H1 (cell line): ENCODE data around the gene ZNF771. TPM values are rescaled to one million over a fixed set of nuclear protein-coding genes. Genes with fewer than 3 reads are reported as not detected.

Source experiments
- ATF2 ChIP-seq: IDR thresholded peaks from 2 replicates; pipeline ENCODE4 v1.6.1; 2012; ENCODE audit warnings: low read length, inconsistent platforms
- CBX5 ChIP-seq: fragments of 300-800, 300-1000 bp; sonication (generic); IDR thresholded peaks from 2 replicates; pipeline ENCODE4 v1.7.1; 2016; ENCODE audit warnings: antibody characterized with exemption, low read length, low read depth
- CHD1 ChIP-seq: IDR thresholded peaks from 2 replicates; pipeline ENCODE4 v1.6.1; 2012; ENCODE audit warnings: low read depth, low read length, improper control_type of control experiment
- EGR1 ChIP-seq: IDR thresholded peaks from 2 replicates; pipeline ENCODE4 v1.6.1; 2011; ENCODE audit warnings: low read depth, low read length, borderline replicate concordance
- EZH2 ChIP-seq: fragments of 200-600 bp; sonication (generic); IDR thresholded peaks from 2 replicates; pipeline ENCODE4 v1.7.1; 2012; ENCODE audit warnings: low read depth, mild to moderate bottlenecking, moderate library complexity, low read length, inconsistent platforms; ENCODE audit not compliant: severe bottlenecking
- GTF2F1 ChIP-seq: IDR thresholded peaks from 2 replicates; pipeline ENCODE4 v1.6.1; 2012; ENCODE audit warnings: low read depth, low read length, improper control_type of control experiment, borderline replicate concordance
- HDAC2 ChIP-seq, 2 experiments: fragments of 300-600 bp in 1 of 2; sonication (generic) in 1 of 2; IDR thresholded peaks; 2 replicates each; pipeline ENCODE4 v1.6.1; 2011 to 2012; ENCODE audit warnings: low read depth in 2 of 2, low read length in 2 of 2, mild to moderate bottlenecking in 2 of 2, moderate library complexity in 2 of 2, borderline replicate concordance in 1 of 2, inconsistent platforms in 1 of 2
- KDM4A ChIP-seq: IDR thresholded peaks from one replicate; pipeline ENCODE4 v1.7.1; 2012; ENCODE audit warnings: low read depth, mild to moderate bottlenecking, moderate library complexity, low read length, inconsistent platforms; ENCODE audit not compliant: severe bottlenecking
- MAX ChIP-seq: IDR thresholded peaks from 2 replicates; pipeline ENCODE4 v1.6.1; 2012; ENCODE audit warnings: inconsistent platforms
- NRF1 ChIP-seq: IDR thresholded peaks from 2 replicates; pipeline ENCODE4 v1.6.1; 2011; ENCODE audit warnings: mild to moderate bottlenecking, low read depth, low read length, improper control_type of control experiment
- PHF8 ChIP-seq: fragments of 200-600 bp; sonication (generic); conservative IDR thresholded peaks from 2 replicates; pipeline ENCODE4 v1.7.1; 2012; ENCODE audit warnings: low read depth, mild to moderate bottlenecking, inconsistent platforms, low read length, moderate library complexity
- POLR2AphosphoS5 ChIP-seq: IDR thresholded peaks from 2 replicates; pipeline ENCODE4 v1.6.1; 2011; ENCODE audit warnings: low read depth, low read length
- RAD21 ChIP-seq, 2 experiments: IDR thresholded peaks in 1 of 2; conservative IDR thresholded peaks in 1 of 2; 2 replicates each; pipeline ENCODE4 v1.6.1; 2011; ENCODE audit warnings: low read depth in 2 of 2, low read length in 2 of 2, improper control_type of control experiment in 1 of 2, inconsistent platforms in 1 of 2, mild to moderate bottlenecking in 1 of 2, moderate library complexity in 1 of 2
- RBBP5 ChIP-seq: IDR thresholded peaks from 2 replicates; pipeline ENCODE4 v1.7.1; 2012; ENCODE audit warnings: low read depth, mild to moderate bottlenecking, inconsistent platforms, low read length, moderate library complexity, borderline replicate concordance
- SIN3A ChIP-seq, 2 experiments: IDR thresholded peaks in 1 of 2; conservative IDR thresholded peaks in 1 of 2; 2 replicates each; pipeline ENCODE4 v1.6.1; 2011 to 2012; ENCODE audit warnings: low read length in 2 of 2, improper control_type of control experiment in 1 of 2, low read depth in 1 of 2, mild to moderate bottlenecking in 1 of 2
- TBP ChIP-seq: IDR thresholded peaks from 2 replicates; pipeline ENCODE4 v1.6.1; 2011; ENCODE audit warnings: low read depth, low read length, improper control_type of control experiment
- TCF12 ChIP-seq: IDR thresholded peaks from 2 replicates; pipeline ENCODE4 v1.6.1; 2011; ENCODE audit warnings: low read depth, mild to moderate bottlenecking, low read length
- polyA plus RNA-seq, 7 experiments: library from polyadenylated mRNA; depleted of rRNA in 3 of 7; stranded (reverse) in 5 of 7; unstranded in 2 of 7; fragments of >200 nt in 5 of 7; fragments of 200-250 nt in 2 of 7; gene quantifications; 1 replicate in 5 of 7; 2 replicates in 1 of 7; 4 replicates in 1 of 7; pipeline versions ENCODE4 v1.2.1 to v1.2.3, GENCODE V29; 2011 to 2013; ENCODE audit warnings: missing spikeins in 2 of 7, mixed read lengths in 2 of 7
- total RNA-seq: library from RNA; stranded (reverse); fragmentation: NEBNext Ultra II Directional; extraction: Animal tissue kit (Norgen Biotek cat#: 25700); gene quantifications from 2 replicates; pipeline ENCODE4 v1.2.1, GENCODE V29; 2021

Gene ZNF771
- total and polyA plus RNA-seq, 2 of the 8 experiments (the other 6 are each of a cell fraction or from before 2014, with no cell fraction given): 10.6 to 15.7 TPM

GRCh38 chr16:30395155-30395991, 12.0 kb upstream of the ZNF771 start, which contains the start of gene ZNF48 (continued):
- peak; percentile 52; the same call in 1 of the 2 replicates for TF ChIP-seq RBBP5
- TF ChIP-seq MAX: peak; percentile 84
- TF ChIP-seq RAD21 (IDR thresholded peaks at IDR 0.05 in 1 of 2, conservative IDR thresholded peaks at IDR 0.05 in 1 of 2; ENCODE audit: low read depth in 2 of 2, low read length in 2 of 2): peak; percentile 10 to 45; a peak in 2 of 4 replicates
- no peak; the same call in none of the 2 replicates for TF ChIP-seq POLR2AphosphoS5
- peak; percentile 77 to 84; a peak in 3 of 4 replicates for TF ChIP-seq SIN3A (conservative IDR thresholded peaks at IDR 0.05 in 1 of 2, IDR thresholded peaks at IDR 0.05 in 1 of 2; ENCODE audit: low read depth in 1 of 2, low read length in 2 of 2)
- TF ChIP-seq CBX5: no peak
- TF ChIP-seq HDAC2 (IDR thresholded peaks at IDR 0.05; ENCODE audit: borderline replicate concordance in 1 of 2, low read depth in 2 of 2, low read length in 2 of 2): no peak; a peak in 2 of 4 replicates
- TF ChIP-seq NRF1: 0 out of 2 replicates have a peak, but pooled peaks have one; percentile 1
- TF ChIP-seq EGR1: peak; percentile 88
- TF ChIP-seq TCF12: no peak
- TF ChIP-seq TBP: peak; percentile 63
- peak; percentile 64; the same call in 1 of the 2 replicates for TF ChIP-seq PHF8
- no peak for TF ChIP-seq EZH2
- no peak for TF ChIP-seq GTF2F1
- peak; percentile 73 for TF ChIP-seq KDM4A
- no peak for TF ChIP-seq ATF2
- TF ChIP-seq CHD1: no peak
